Dermis microvascular lymphatic vessel endothelial cell (primary cell): ENCODE data around the gene EPGN. TPM values are rescaled to one million over a fixed set of nuclear protein-coding genes. Genes with fewer than 3 reads are reported as not detected.

Source experiments
- DNase-seq, 2 donors: peaks; one replicate each; pipeline versions ENCODE4 v3.0.0 to v3.0.0-alpha.2; 2010; ENCODE audit warnings: low read depth in 2 of 2
- total RNA-seq: library from RNA; depleted of rRNA; stranded (reverse); fragments of >200 nt; gene quantifications from 2 replicates; pipeline ENCODE4 v1.2.1, GENCODE V29; 2014

Gene EPGN
- total RNA-seq, 1 donor from 2014 or later, result not detected

GRCh38 chr4:74309223-74309622, 953 bp downstream of the EPGN start:
- DNase-seq, result no peak

GRCh38 chr4:74311696-74312313, 3.5 kb downstream of the EPGN start:
- peak; percentile 55 to 77 for DNase-seq

GRCh38 chr4:74314329-74314728, 6.1 kb downstream of the EPGN start:
- no peak for DNase-seq

- no peak for DNase-seq
These were observed 6.7 kb downstream of the EPGN start for GRCh38 chr4:74314944-74315343.

- DNase-seq, result no peak
These were observed 7.1 kb downstream of the EPGN start for GRCh38 chr4:74315376-74315775.

- no peak for DNase-seq
These were observed 8.1 kb downstream of the EPGN start for GRCh38 chr4:74316397-74316796.

GRCh38 chr4:74317616-74318246, 9.5 kb downstream of the EPGN start:
- no peak for DNase-seq

- DNase-seq, result no peak
These were observed 10.0 kb downstream of the EPGN start for GRCh38 chr4:74318276-74318675.

GRCh38 chr4:74319470-74319869, 11.2 kb downstream of the EPGN start:
- no peak for DNase-seq

- peak; percentile 25 to 65 for DNase-seq
These were observed 12.4 kb downstream of the EPGN start for GRCh38 chr4:74320559-74321118.

GRCh38 chr4:74322301-74322700, 14.0 kb downstream of the EPGN start:
- no peak for DNase-seq

GRCh38 chr4:74323663-74324062, 15.4 kb downstream of the EPGN start:
- DNase-seq, result no peak

GRCh38 chr4:74324262-74324661, 16.0 kb downstream of the EPGN start:
- DNase-seq, result no peak

- DNase-seq, result no peak
These were observed 17.6 kb downstream of the EPGN start for GRCh38 chr4:74325886-74326285.

GRCh38 chr4:74327762-74328161, 19.5 kb downstream of the EPGN start:
- peak; percentile 75 to 78 for DNase-seq

- no peak for DNase-seq
These were observed 20.2 kb downstream of the EPGN start for GRCh38 chr4:74328501-74328900.

- DNase-seq, result no peak
These were observed 21.0 kb downstream of the EPGN start for GRCh38 chr4:74329307-74329706.

GRCh38 chr4:74330295-74330750, 22.1 kb downstream of the EPGN start:
- no peak for DNase-seq

- DNase-seq, result no peak
These were observed 23.0 kb downstream of the EPGN start for GRCh38 chr4:74331252-74331651.

- no peak for DNase-seq
These were observed 23.7 kb downstream of the EPGN start for GRCh38 chr4:74331944-74332343.

GRCh38 chr4:74334636-74335035, 26.4 kb downstream of the EPGN start:
- DNase-seq, result no peak

GRCh38 chr4:74335341-74336021, 27.2 kb downstream of the EPGN start:
- no peak for DNase-seq
